ENCODE measurements around the gene VTI1A. TPM values are rescaled to one million over a fixed set of nuclear protein-coding genes. Genes with fewer than 3 reads are reported as not detected.

The VTI1A gene
- polyA plus RNA-seq, 1 of the 3 experiments (the other 2 are of a cell fraction) = 8.3 TPM

- H3K9me2 ChIP-seq = no peaks in the 10 kb centered on the region
- POLR2A ChIA-PET = no interaction called here
- TF ChIP-seq NFIC (IDR thresholded peaks at IDR 0.05; ENCODE audit: borderline replicate concordance) = no peak
- no peak for TF ChIP-seq RAD21 (IDR thresholded peaks at IDR 0.05; ENCODE audit: low read length)
- TF ChIP-seq POLR2AphosphoS5 (IDR thresholded peaks at IDR 0.05; ENCODE audit: low read depth, low read length) = no peak
- TF ChIP-seq GABPA (IDR thresholded peaks at IDR 0.05; ENCODE audit: low read depth) = no peak
- no peak for TF ChIP-seq SIN3A (IDR thresholded peaks at IDR 0.05; ENCODE audit: borderline replicate concordance, low read depth, low read length)
- no peak for TF ChIP-seq CHD2 (IDR thresholded peaks at IDR 0.05; ENCODE audit: low read length, partially characterized antibody)
- H2AFZ ChIP-seq (ENCODE audit: low read depth) = no peak overlapping the region
- no peak overlapping the region for H3K27ac ChIP-seq (ENCODE audit: low read depth in 2 of 2, low read length in 1 of 2)
- CTCF ChIA-PET = no interaction called here
- no peak overlapping the region for H3K4me2 ChIP-seq
- H3K9ac ChIP-seq = no peak overlapping the region
- no peaks in the 10 kb centered on the region; the same call in 1 of the 2 replicates for H3K27me3 ChIP-seq (ENCODE audit: insufficient read depth)
- no peaks in the 10 kb centered on the region for H3K4me1 ChIP-seq (ENCODE audit: control insufficient read depth in 1 of 2, insufficient read depth in 2 of 2, low read depth in 1 of 2, low read length in 1 of 2)
- DNase-seq = no peak
- no peaks in the 10 kb centered on the region for H3K9me3 ChIP-seq
- 43% methylated on average over 2 of the region's 2 CpGs for WGBS (ENCODE audit: low lambda C conversion rate)
- H3K79me2 ChIP-seq (ENCODE audit: insufficient read depth) = no peaks in the 10 kb centered on the region
- no peaks in the 10 kb centered on the region for H3K36me3 ChIP-seq (replicated peaks in 1 of 2; ENCODE audit: control insufficient read depth in 1 of 2, insufficient read depth in 2 of 2, low read length in 1 of 2)
- no peaks in the 10 kb centered on the region for H4K20me1 ChIP-seq (ENCODE audit: insufficient read depth)
- no peak overlapping the region for H3K4me3 ChIP-seq (ENCODE audit: low read depth in 2 of 2, low read length in 1 of 2)
- no peaks in the 10 kb centered on the region for H3F3A ChIP-seq (replicated peaks; ENCODE audit: insufficient read depth)
These were observed 49.4 kb upstream of the VTI1A start for GRCh38 chr10:112397592-112397991.

GRCh38 chr10:112402917-112403316 lies 44.1 kb upstream of the VTI1A start:
- no peaks in the 10 kb centered on the region for H3K9me3 ChIP-seq
- POLR2A ChIA-PET = no interaction called here
- no peaks in the 10 kb centered on the region for H3K9me2 ChIP-seq
- no peak overlapping the region for H3K27ac ChIP-seq (ENCODE audit: low read depth in 2 of 2, low read length in 1 of 2)
- no peak overlapping the region for H3K4me3 ChIP-seq (ENCODE audit: low read depth in 2 of 2, low read length in 1 of 2)
- CTCF ChIA-PET = no interaction called here
- no peaks in the 10 kb centered on the region for H3K36me3 ChIP-seq (replicated peaks in 1 of 2; ENCODE audit: control insufficient read depth in 1 of 2, insufficient read depth in 2 of 2, low read length in 1 of 2)
- 3% methylated on average over 2 of the region's 2 CpGs for WGBS (ENCODE audit: low lambda C conversion rate)
- no peaks in the 10 kb centered on the region; the same call in 1 of the 2 replicates for H3K27me3 ChIP-seq (ENCODE audit: insufficient read depth)
- no peak for DNase-seq
- no peaks in the 10 kb centered on the region for H3K79me2 ChIP-seq (ENCODE audit: insufficient read depth)
- no peak overlapping the region for H3K4me2 ChIP-seq
- TF ChIP-seq TEAD4 (IDR thresholded peaks at IDR 0.05; ENCODE audit: borderline replicate concordance, insufficient read depth) = no peak
- no peak for TF ChIP-seq RXRA (IDR thresholded peaks at IDR 0.05; ENCODE audit: borderline replicate concordance, low read depth)
- no peak for TF ChIP-seq FOXJ3 (CRISPR knock-in tag; IDR thresholded peaks at IDR 0.05)
- no peak for TF ChIP-seq CTCF (IDR thresholded peaks at IDR 0.05)
- TF ChIP-seq ZBTB33 (IDR thresholded peaks at IDR 0.05; ENCODE audit: borderline replicate concordance, low read depth) = no peak
- no peak for TF ChIP-seq SMC3 (IDR thresholded peaks at IDR 0.05; ENCODE audit: low read depth, low read length)
- no peak overlapping the region for H2AFZ ChIP-seq (ENCODE audit: low read depth)
- no peak overlapping the region for H3K9ac ChIP-seq
- no peaks in the 10 kb centered on the region for H3K4me1 ChIP-seq (ENCODE audit: control insufficient read depth in 1 of 2, insufficient read depth in 2 of 2, low read depth in 1 of 2, low read length in 1 of 2)
- H3F3A ChIP-seq (replicated peaks; ENCODE audit: insufficient read depth) = no peaks in the 10 kb centered on the region
- no peaks in the 10 kb centered on the region for H4K20me1 ChIP-seq (ENCODE audit: insufficient read depth)
